Measurements from ENCODE around the gene DRC7.
"Not testable (repeated sequence)": the region's sequence is repeated elsewhere in the genome, so short reads cannot be mapped to it uniquely, and the experiment has no call there.

Gene DRC7

GRCh38 chr16:57670196-57670595 is 24.4 kb upstream of the DRC7 start:
- no peak for TF ChIP-seq ZFX (IDR thresholded peaks at IDR 0.05)
- TF ChIP-seq CTCF (conservative IDR thresholded peaks at IDR 0.05), result no peak
- H3K27ac ChIP-seq, result no peak overlapping the region

GRCh38 chr16:57671451-57671850 is 23.2 kb upstream of the DRC7 start:
- H3K27ac ChIP-seq, result not testable (repeated sequence)

DNA sequence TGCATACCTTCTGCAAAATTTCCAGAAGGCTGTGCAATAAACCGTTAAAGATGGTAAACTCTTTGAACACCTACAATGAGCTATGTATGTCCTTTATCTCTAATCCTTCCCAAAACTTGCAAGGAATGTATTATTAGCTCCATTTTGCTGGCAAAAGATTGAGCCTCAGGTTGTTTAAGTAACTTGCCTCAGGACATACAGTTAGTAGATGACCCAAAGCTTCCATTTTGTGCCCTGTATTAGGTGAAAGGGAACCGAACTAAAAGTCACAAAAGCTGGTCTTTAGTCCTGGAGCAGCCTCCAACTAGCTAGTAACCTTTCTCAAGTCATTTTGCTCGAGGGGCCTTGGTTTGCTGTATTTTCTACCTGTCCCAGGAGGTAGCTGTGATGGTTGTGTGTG is 22.2 kb upstream of the DRC7 start:
- no peak overlapping the region for H3K27ac ChIP-seq
- no peak for TF ChIP-seq ZFX (IDR thresholded peaks at IDR 0.05)
- no peak for TF ChIP-seq CTCF (conservative IDR thresholded peaks at IDR 0.05)

- no peak for TF ChIP-seq ZFX (IDR thresholded peaks at IDR 0.05)
- TF ChIP-seq CTCF (conservative IDR thresholded peaks at IDR 0.05), result no peak
- no peak overlapping the region for H3K27ac ChIP-seq
Observed at GRCh38 chr16:57672824-57673223, 21.8 kb upstream of the DRC7 start.

- TF ChIP-seq CTCF (conservative IDR thresholded peaks at IDR 0.05), result no peak
- TF ChIP-seq ZFX (IDR thresholded peaks at IDR 0.05), result no peak
- no peak overlapping the region for H3K27ac ChIP-seq
Observed at GRCh38 chr16:57675741-57676551, 18.7 kb upstream of the DRC7 start.

- peak overlapping the region; percentile 34 for H3K27ac ChIP-seq
- TF ChIP-seq ZFX (IDR thresholded peaks at IDR 0.05), result no peak
- TF ChIP-seq CTCF (conservative IDR thresholded peaks at IDR 0.05), result no peak
Observed at GRCh38 chr16:57676553-57677085, 18.0 kb upstream of the DRC7 start.

- H3K27ac ChIP-seq, result peak overlapping the region; percentile 34
Observed at GRCh38 chr16:57677622-57678369, 16.8 kb upstream of the DRC7 start.

More at GRCh38 chr16:57677622-57678369, 16.8 kb upstream of the DRC7 start:
- TF ChIP-seq ZFX (IDR thresholded peaks at IDR 0.05) (no peak), CTCF (conservative IDR thresholded peaks at IDR 0.05) (no peak)

Measured in C4-2B (cell line).